Right atrium auricular region (tissue), 2 donors: ENCODE results near the gene LTBP3. TPM values are rescaled to one million over a fixed set of nuclear protein-coding genes. Genes with fewer than 3 reads are reported as not detected.
A peak's percentile ranks its signal among the peaks of the same experiment; 100 is the strongest.

ENCODE experiments used
- DNase-seq: peaks from one replicate; pipeline ENCODE4 v3.0.0-alpha.2; 2019; ENCODE audit warnings: low spot score
- H3K27ac ChIP-seq, 2 donors: fragments of 200-600 bp; sonication (generic); 1 replicate in 1 of 2; 2 replicates in 1 of 2; pipeline ENCODE4 v1.5.1; 2016 to 2019
- H3K27me3 ChIP-seq, 2 donors: fragments of 200-600 bp; sonication (generic); one replicate each; pipeline versions ENCODE4 v1.5.1 to v1.6.0; 2017 to 2019
- H3K36me3 ChIP-seq: fragments of 200-600 bp; sonication (generic); one replicate; pipeline ENCODE4 v1.5.1; 2016
- H3K4me1 ChIP-seq, 2 donors: fragments of 200-600 bp; sonication (generic); one replicate each; pipeline versions ENCODE4 v1.5.1 to v1.6.0; 2017 to 2019
- H3K4me3 ChIP-seq, 2 donors: fragments of 200-600 bp; sonication (generic); 1 replicate in 1 of 2; 2 replicates in 1 of 2; pipeline ENCODE4 v1.5.1; 2017 to 2019; ENCODE audit warnings: mild to moderate bottlenecking in 1 of 2, moderate library complexity in 1 of 2
- H3K9me3 ChIP-seq, 2 donors: fragments of 200-600 bp; sonication (generic); one replicate each; pipeline ENCODE4 v1.5.1; 2019
- CTCF ChIP-seq, 2 donors: fragments of 200-600 bp; sonication (generic); IDR thresholded peaks; one replicate each; pipeline ENCODE4 v1.5.1; 2019; ENCODE audit warnings: antibody characterized with exemption in 2 of 2
- total RNA-seq, 2 donors: library from RNA; depleted of rRNA; stranded (reverse); fragments of >200 nt; gene quantifications; one replicate each; pipeline ENCODE4 v1.1.0, GENCODE V29; 2016

The LTBP3 gene
- 100 to 1,000 TPM; 114 to 161 TPM for total RNA-seq

GRCh38 chr11:65558002-65558929, at the start of gene LTBP3:
TSS of gene LTBP3 (minus strand) at chr11:65558359. CDS start at chr11:65557959, 400 bp downstream.
- Histone ChIP-seq H3K27me3 (no peaks in the 10 kb centered on the region), H3K4me3 (peak within 1 kb of the TSS; percentile 57 to 70), H3K9me3 (no peaks in the 10 kb centered on the region), H3K27ac (peak within 1 kb of the TSS; percentile 98), H3K36me3 (peaks cover 7% of the 10 kb centered on the region), H3K4me1 (peaks cover 0 to 69% of the 10 kb centered on the region in 2 donors)
- TF ChIP-seq CTCF (IDR thresholded peaks at IDR 0.05): no peak
- DNase-seq: peak; percentile 82

GRCh38 chr11:65606876-65607613, 48.9 kb upstream of the LTBP3 start:
- TF ChIP-seq CTCF (IDR thresholded peaks at IDR 0.05): no peak
- Histone ChIP-seq H3K4me3 (peak overlapping the region; percentile 7 to 41), H3K27ac (peak overlapping the region; percentile 78 to 80), H3K36me3 (peaks cover 40% of the 10 kb centered on the region), H3K27me3 (no peaks in the 10 kb centered on the region), H3K9me3 (no peaks in the 10 kb centered on the region), H3K4me1 (peaks cover 0 to 56% of the 10 kb centered on the region in 2 donors)
- peak; percentile 99 for DNase-seq

GRCh38 chr11:65604258-65604657, 46.1 kb upstream of the LTBP3 start:
- H3K36me3 ChIP-seq: peaks cover 53% of the 10 kb centered on the region
- no peaks in the 10 kb centered on the region for H3K9me3 ChIP-seq
- H3K4me1 ChIP-seq: peaks cover 0 to 29% of the 10 kb centered on the region in 2 donors
- no peaks in the 10 kb centered on the region for H3K27me3 ChIP-seq
- no peak for TF ChIP-seq CTCF (IDR thresholded peaks at IDR 0.05)
- DNase-seq: no peak
- H3K27ac ChIP-seq: no peak overlapping the region
- H3K4me3 ChIP-seq: no peak overlapping the region

GRCh38 chr11:65599955-65600246, 41.7 kb upstream of the LTBP3 start:
- no peaks in the 10 kb centered on the region for H3K9me3 ChIP-seq
- H3K4me1 ChIP-seq: no peaks in the 10 kb centered on the region
- DNase-seq: no peak
- no peak overlapping the region for H3K27ac ChIP-seq
- TF ChIP-seq CTCF (IDR thresholded peaks at IDR 0.05): no peak
- H3K4me3 ChIP-seq: no peak overlapping the region
- H3K27me3 ChIP-seq: no peaks in the 10 kb centered on the region
- H3K36me3 ChIP-seq: peaks cover 61% of the 10 kb centered on the region

GRCh38 chr11:65599216-65599954, 41.2 kb upstream of the LTBP3 start:
- Histone ChIP-seq H3K36me3 (peaks cover 56% of the 10 kb centered on the region), H3K4me3 (no peak overlapping the region), H3K27me3 (no peaks in the 10 kb centered on the region), H3K9me3 (no peaks in the 10 kb centered on the region), H3K4me1 (no peaks in the 10 kb centered on the region), H3K27ac (no peak overlapping the region)
- no peak for DNase-seq
- TF ChIP-seq CTCF (IDR thresholded peaks at IDR 0.05): no peak
